EH (cell line): Measurements from ENCODE around the gene GRID1.

Experiments
- DNase-seq: peaks from one replicate; pipeline ENCODE4 v3.0.0-alpha.2; 2015; ENCODE audit warnings: low read depth

Gene GRID1

GRCh38 chr10:85925201-85925750, 441.3 kb downstream of the GRID1 start:
- DNase-seq: no peak

- DNase-seq: no peak
Observed at GRCh38 chr10:85924382-85925102, 442.1 kb downstream of the GRID1 start.

GRCh38 chr10:85922356-85923129, 444.1 kb downstream of the GRID1 start:
- no peak for DNase-seq

GRCh38 chr10:85921789-85922188, 444.8 kb downstream of the GRID1 start:
- DNase-seq: no peak

GRCh38 chr10:85920311-85920710, 446.3 kb downstream of the GRID1 start:
- DNase-seq: no peak

GRCh38 chr10:85919491-85920021, 447.0 kb downstream of the GRID1 start:
- no peak for DNase-seq

GRCh38 chr10:85918371-85918770, 448.2 kb downstream of the GRID1 start:
- DNase-seq: no peak

- DNase-seq: no peak
Observed at GRCh38 chr10:85917601-85918000, 449.0 kb downstream of the GRID1 start.

- DNase-seq: no peak
Observed at GRCh38 chr10:85916994-85917573, 449.5 kb downstream of the GRID1 start.

GRCh38 chr10:85916286-85916685, 450.3 kb downstream of the GRID1 start:
- no peak for DNase-seq

GRCh38 chr10:85915245-85915846, 451.2 kb downstream of the GRID1 start:
- no peak for DNase-seq

- no peak for DNase-seq
Observed at GRCh38 chr10:85914720-85915119, 451.9 kb downstream of the GRID1 start.

GRCh38 chr10:85908462-85908861, 458.1 kb downstream of the GRID1 start:
- no peak for DNase-seq

- no peak for DNase-seq
Observed at GRCh38 chr10:85902051-85902450, 464.5 kb downstream of the GRID1 start.

- DNase-seq: no peak
Observed at GRCh38 chr10:85901599-85901998, 465.0 kb downstream of the GRID1 start.

- no peak for DNase-seq
Observed at GRCh38 chr10:85900487-85900886, 466.1 kb downstream of the GRID1 start.

- no peak for DNase-seq
Observed at GRCh38 chr10:85900061-85900460, 466.5 kb downstream of the GRID1 start.

GRCh38 chr10:85891472-85891871, 475.1 kb downstream of the GRID1 start:
- DNase-seq: no peak

GRCh38 chr10:85888559-85888958, 478.0 kb downstream of the GRID1 start:
- no peak for DNase-seq

- no peak for DNase-seq
Observed at GRCh38 chr10:85888004-85888403, 478.6 kb downstream of the GRID1 start.

- no peak for DNase-seq
Observed at GRCh38 chr10:85874208-85874607, 492.4 kb downstream of the GRID1 start.

GRCh38 chr10:85873063-85873462, 493.5 kb downstream of the GRID1 start:
- DNase-seq: no peak
